ENCODE data around the gene TNFRSF8. TPM values are rescaled to one million over a fixed set of nuclear protein-coding genes. Genes with fewer than 3 reads are reported as not detected.

Gene TNFRSF8
- total and polyA plus RNA-seq, 2 of the 4 experiments (the other 2 are of a cell fraction) = under 0.01 to 0.31 TPM

GRCh38 chr1:12080773-12081556, 17.9 kb downstream of the TNFRSF8 start:
- no peak overlapping the region for H4K5ac ChIP-seq (ENCODE audit: low read depth, low read length)
- no peak overlapping the region; a peak in 1 of 4 replicates for H4K8ac ChIP-seq (ENCODE audit: low read depth in 2 of 2, low read length in 2 of 2)
- peaks cover 6% of the 10 kb centered on the region; the same call in 1 of the 2 replicates for H3K27me3 ChIP-seq (ENCODE audit: control insufficient read depth, insufficient read depth, low read length)
- no TSS peak for BruUV-seq (replicated peaks)
- no peak overlapping the region for H3K4ac ChIP-seq (ENCODE audit: low read depth, low read length)
- no peak overlapping the region for H3K9ac ChIP-seq (ENCODE audit: low read depth, low read length)
- no peaks in the 10 kb centered on the region for H3K36me3 ChIP-seq (ENCODE audit: control insufficient read depth, insufficient read depth, low read length)
- no peak overlapping the region for H2BK120ac ChIP-seq (ENCODE audit: low read depth, low read length)
- no peak overlapping the region for H2BK15ac ChIP-seq (ENCODE audit: low read depth, low read length)
- H3K9me1 ChIP-seq (ENCODE audit: insufficient read depth, low read length) = 0 out of 2 replicates have a peak, but pooled peaks cover 3% of the 10 kb centered on the region
- CTCF ChIA-PET = interaction anchor here (1.8 kb wide), 1 partner anchor 62 kb away, joined by 4 read pairs; the partner anchor contains the start of gene MIIP
- in situ Hi-C loops (cut with MboI; ENCODE audit: low sequenced_read_pairs) (no loop called here), intact Hi-C loops (cut with micrococcal nuclease) (no loop called here), dilution Hi-C loops (cut with HindIII; ENCODE audit: low sequenced_read_pairs, unreplicated experiment) (no loop called here)
- no peak overlapping the region for H3K27ac ChIP-seq (ENCODE audit: insufficient read depth, low read length)
- H3K18ac ChIP-seq (ENCODE audit: low read depth, low read length) = no peak overlapping the region
- H3K4me3 ChIP-seq (ENCODE audit: insufficient read depth, low read depth, low read length) = no peak overlapping the region
- H3K23ac ChIP-seq (ENCODE audit: low read depth, low read length) = no peak overlapping the region
- no peak for TF ChIP-seq MXI1 (IDR thresholded peaks at IDR 0.05; ENCODE audit: borderline replicate concordance, low read depth, low read length)
- no peak for TF ChIP-seq CHD1 (IDR thresholded peaks at IDR 0.05; ENCODE audit: low read depth, low read length)
- no peak for TF ChIP-seq FOS (IDR thresholded peaks at IDR 0.05; ENCODE audit: low read depth, low read length)
- TF ChIP-seq RCOR1 (IDR thresholded peaks at IDR 0.05; ENCODE audit: insufficient replicate concordance, low read length) = no peak
- TF ChIP-seq SMC3 (IDR thresholded peaks at IDR 0.05; ENCODE audit: low read depth, low read length) = no peak
- no peak for TF ChIP-seq CEBPB (IDR thresholded peaks at IDR 0.05; ENCODE audit: low read depth, low read length)
- no peak for TF ChIP-seq CTCF (conservative IDR thresholded peaks at IDR 0.05; ENCODE audit: low read depth, low read length)
- TF ChIP-seq POLR2A (IDR thresholded peaks at IDR 0.05; ENCODE audit: low read depth, low read length) = no peak
- no peak for TF ChIP-seq RAD21 (IDR thresholded peaks at IDR 0.05; ENCODE audit: low read length)
- no peak for TF ChIP-seq ELK1 (IDR thresholded peaks at IDR 0.05; ENCODE audit: borderline replicate concordance, low read depth, low read length)
- TF ChIP-seq NFE2L2 (IDR thresholded peaks at IDR 0.05; ENCODE audit: low read depth, low read length) = no peak
- TF ChIP-seq RFX5 (IDR thresholded peaks at IDR 0.05; ENCODE audit: low read depth, low read length) = no peak
- no peak for TF ChIP-seq MAFK (IDR thresholded peaks at IDR 0.05; ENCODE audit: low read depth, low read length)
- 95% methylated on average over 4 of the region's 9 CpGs; no CpG with 5 or more reads in 1 of the 2 experiments for WGBS, 2 experiments (ENCODE audit: extremely low coverage in 2 of 2, insufficient read length in 1 of 2)
- no peak overlapping the region for H3K4me2 ChIP-seq (ENCODE audit: low read depth, low read length)
- DNase-seq = no peak
- ATAC-seq (ENCODE audit: low read depth) = no peak
- POLR2A ChIA-PET (ENCODE audit: unreplicated experiment) = interaction anchor here (0.6 kb wide), 1 partner anchor 171 kb away, joined by 5 read pairs; no protein-coding TSS in a partner anchor
- H2BK20ac ChIP-seq (ENCODE audit: low read depth, low read length) = no peak overlapping the region
- no peak overlapping the region for H3K56ac ChIP-seq (ENCODE audit: extremely low read depth, insufficient read depth, low read length)
- peaks cover 12% of the 10 kb centered on the region for H3K9me3 ChIP-seq (ENCODE audit: control insufficient read depth, insufficient read depth, low read length)
- H2AFZ ChIP-seq (replicated peaks; ENCODE audit: low read length, poor library complexity) = no peak overlapping the region
- no peak overlapping the region for H2AK9ac ChIP-seq (replicated peaks; ENCODE audit: low read depth, low read length, poor library complexity)
- H4K20me1 ChIP-seq (ENCODE audit: insufficient read depth, low read length) = no peaks in the 10 kb centered on the region
- no peak overlapping the region for H3K14ac ChIP-seq (replicated peaks; ENCODE audit: low read depth, low read length)
- peaks cover 6% of the 10 kb centered on the region for H3K4me1 ChIP-seq (ENCODE audit: control insufficient read depth, insufficient read depth, low read length)
- H3K79me1 ChIP-seq (ENCODE audit: low read depth in 1 of 2, low read length in 2 of 2) = no peaks in the 10 kb centered on the region
- H4K91ac ChIP-seq (ENCODE audit: insufficient read depth, low read depth, low read length) = no peak overlapping the region
- no peak overlapping the region for H2BK5ac ChIP-seq (ENCODE audit: low read depth, low read length, poor library complexity, severe bottlenecking)
- H2AK5ac ChIP-seq (ENCODE audit: low read depth, low read length) = no peak overlapping the region

All from IMR-90 (cell line).